HL-60 (cell line): ENCODE results near the gene PIK3R5.
A peak's percentile ranks its signal among the peaks of the same experiment; 100 is the strongest.

ENCODE experiments used
- DNase-seq, 2 experiments: peaks; one replicate each; pipeline ENCODE4 v3.0.0-alpha.2; 2010 to 2020; ENCODE audit warnings: low read depth in 1 of 2, low spot score in 1 of 2
- H3K27ac ChIP-seq: fragments of 250-450 bp; sonication (Bioruptor Pico); replicated peaks from 2 replicates; pipeline ENCODE4 v1.5.1; 2020; ENCODE audit warnings: mild to moderate bottlenecking, moderate library complexity
- H3K27me3 ChIP-seq: fragments of 250-450 bp; sonication (Bioruptor Pico); 2 replicates; pipeline ENCODE4 v1.5.1; 2021; ENCODE audit warnings: mild to moderate bottlenecking, moderate library complexity; ENCODE audit not compliant: insufficient read depth, poor library complexity, severe bottlenecking
- H3K4me3 ChIP-seq: replicated peaks from 2 replicates; pipeline ENCODE4 v1.5.1; 2011; ENCODE audit warnings: mild to moderate bottlenecking, control low read depth, low read length; ENCODE audit not compliant: insufficient read depth
- CTCF ChIP-seq: IDR thresholded peaks from one replicate; pipeline ENCODE4 v1.5.1; 2011; ENCODE audit warnings: low read length, control low read depth, inconsistent platforms; ENCODE audit not compliant: insufficient read depth
- GABPA ChIP-seq: IDR thresholded peaks from 2 replicates; pipeline ENCODE4 v1.6.1; 2012; ENCODE audit warnings: low read depth
- POLR2AphosphoS5 ChIP-seq: IDR thresholded peaks from 2 replicates; pipeline ENCODE4 v1.6.1; 2012; ENCODE audit warnings: low read depth
- REST ChIP-seq: IDR thresholded peaks from 2 replicates; pipeline ENCODE4 v1.6.1; 2012; ENCODE audit warnings: low read depth; ENCODE audit not compliant: insufficient replicate concordance
- SPI1 ChIP-seq: IDR thresholded peaks from 2 replicates; pipeline ENCODE4 v1.6.1; 2012; ENCODE audit warnings: low read depth, mild to moderate bottlenecking, borderline replicate concordance

The PIK3R5 gene

GRCh38 chr17:8963014-8963413 lies 2.5 kb downstream of the PIK3R5 start:
- no peak overlapping the region for H3K27ac ChIP-seq
- no peak for DNase-seq
- peak overlapping the region; percentile 79 for H3K4me3 ChIP-seq
- TF ChIP-seq REST, result no peak
- no peaks in the 10 kb centered on the region for H3K27me3 ChIP-seq

GRCh38 chr17:8961829-8962228 lies 3.7 kb downstream of the PIK3R5 start:
- H3K4me3 ChIP-seq, result no peak overlapping the region
- no peak overlapping the region for H3K27ac ChIP-seq
- TF ChIP-seq CTCF, result no peak
- H3K27me3 ChIP-seq, result no peaks in the 10 kb centered on the region
- DNase-seq, result no peak

- H3K27me3 ChIP-seq, result no peaks in the 10 kb centered on the region
These were observed 5.0 kb downstream of the PIK3R5 start for GRCh38 chr17:8960325-8961140.

More at GRCh38 chr17:8960325-8961140, 5.0 kb downstream of the PIK3R5 start:
- Histone ChIP-seq H3K4me3 (no peak overlapping the region), H3K27ac (no peak overlapping the region)
- no peak for TF ChIP-seq GABPA
- TF ChIP-seq POLR2AphosphoS5, result no peak
- TF ChIP-seq REST, result no peak
- no peak for TF ChIP-seq SPI1
- no peak for TF ChIP-seq CTCF
- DNase-seq, result no peak
